Neuron (in vitro differentiated cells): ENCODE data around the gene ANAPC15.

ENCODE experiments used
- H2AFZ ChIP-seq: one replicate; pipeline ENCODE4 v1.6.1; 2013; ENCODE audit warnings: low read depth, mild to moderate bottlenecking, inconsistent platforms, low read length, moderate library complexity
- H3K27me3 ChIP-seq: one replicate; pipeline ENCODE4 v1.6.1; 2013; ENCODE audit warnings: low read length; ENCODE audit not compliant: insufficient read depth
- H3K36me3 ChIP-seq: one replicate; pipeline ENCODE4 v1.6.1; 2013; ENCODE audit warnings: low read length; ENCODE audit not compliant: insufficient read depth
- H3K4me1 ChIP-seq: one replicate; pipeline ENCODE4 v1.6.1; 2013; ENCODE audit warnings: low read length; ENCODE audit not compliant: insufficient read depth
- H3K4me3 ChIP-seq: 2 replicates; pipeline ENCODE4 v1.5.1; 2013; ENCODE audit warnings: mild to moderate bottlenecking, low read length, moderate library complexity
- H3K9me3 ChIP-seq: one replicate; pipeline ENCODE4 v1.6.1; 2013; ENCODE audit warnings: low read length

The ANAPC15 gene

DNA sequence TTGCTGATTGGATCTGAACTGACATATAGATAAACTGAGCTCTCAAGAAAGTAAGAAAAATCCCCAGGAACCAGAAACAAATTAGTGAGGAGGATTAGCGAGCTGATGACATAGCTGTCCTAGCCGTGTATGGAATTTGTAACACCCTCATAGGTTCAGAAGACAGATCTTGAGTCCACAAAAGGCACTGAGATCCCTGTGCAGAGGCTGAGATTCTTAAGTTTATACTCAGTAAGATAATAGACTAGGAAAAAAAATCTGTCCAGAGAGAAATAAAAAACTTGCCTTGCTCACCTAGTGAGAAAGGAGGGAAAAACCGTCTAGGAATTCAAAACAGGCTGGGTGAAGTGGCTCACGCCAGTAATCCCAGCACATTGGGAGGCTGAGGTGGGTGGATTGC lies 36.7 kb downstream of the ANAPC15 start:
- H3K27me3 ChIP-seq, result no peaks in the 10 kb centered on the region
- peaks cover 22% of the 10 kb centered on the region for H3K4me1 ChIP-seq
- no peak overlapping the region for H3K4me3 ChIP-seq
- H3K9me3 ChIP-seq, result no peaks in the 10 kb centered on the region
- H3K36me3 ChIP-seq, result no peaks in the 10 kb centered on the region
- H2AFZ ChIP-seq, result no peak overlapping the region

DNA sequence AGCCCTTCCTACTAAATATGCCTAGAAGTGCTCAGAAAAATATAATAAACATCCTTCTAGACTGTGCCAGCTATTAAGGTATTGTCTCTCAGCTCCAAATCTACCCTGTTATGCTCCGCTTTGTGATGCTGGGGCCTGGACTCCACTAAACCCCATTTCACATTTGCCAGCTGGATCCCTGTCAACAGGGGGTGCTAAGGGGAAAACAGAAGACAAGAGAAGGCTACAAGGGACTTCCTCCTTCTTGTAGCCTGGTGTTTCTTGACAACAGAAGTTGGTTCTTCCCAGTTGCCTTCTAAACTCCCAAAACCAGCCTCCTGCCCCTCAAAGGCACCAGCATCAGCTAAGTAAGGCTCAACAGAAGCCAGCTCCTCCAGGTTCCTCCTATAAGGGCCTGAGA lies 37.4 kb downstream of the ANAPC15 start:
- Histone ChIP-seq H3K4me1 (peaks cover 27% of the 10 kb centered on the region), H3K36me3 (no peaks in the 10 kb centered on the region), H3K27me3 (no peaks in the 10 kb centered on the region), H3K4me3 (no peak overlapping the region), H2AFZ (no peak overlapping the region), H3K9me3 (no peaks in the 10 kb centered on the region)

DNA sequence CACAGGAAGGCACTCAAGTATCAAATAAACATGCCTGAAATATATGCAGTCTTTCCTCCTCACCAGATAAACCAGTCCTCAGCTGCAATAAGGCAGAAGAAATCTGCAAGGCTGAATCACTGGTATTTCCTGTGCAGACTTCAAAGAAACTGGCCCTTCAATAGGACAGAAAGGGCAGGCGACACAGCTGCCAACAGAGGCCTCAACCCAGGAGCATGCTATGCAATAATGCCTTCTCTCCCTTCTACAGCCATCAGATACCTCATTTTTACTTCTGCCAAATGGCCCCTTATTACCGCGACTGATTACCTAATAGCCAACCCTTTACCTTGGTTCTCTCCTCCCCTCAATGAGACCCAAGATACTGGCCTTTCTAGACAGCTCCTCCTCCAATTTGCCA lies 40.1 kb downstream of the ANAPC15 start:
- Histone ChIP-seq H3K27me3 (no peaks in the 10 kb centered on the region), H3K9me3 (no peaks in the 10 kb centered on the region), H2AFZ (no peak overlapping the region), H3K4me1 (peaks cover 18% of the 10 kb centered on the region), H3K36me3 (peaks cover 12% of the 10 kb centered on the region), H3K4me3 (no peak overlapping the region)

DNA sequence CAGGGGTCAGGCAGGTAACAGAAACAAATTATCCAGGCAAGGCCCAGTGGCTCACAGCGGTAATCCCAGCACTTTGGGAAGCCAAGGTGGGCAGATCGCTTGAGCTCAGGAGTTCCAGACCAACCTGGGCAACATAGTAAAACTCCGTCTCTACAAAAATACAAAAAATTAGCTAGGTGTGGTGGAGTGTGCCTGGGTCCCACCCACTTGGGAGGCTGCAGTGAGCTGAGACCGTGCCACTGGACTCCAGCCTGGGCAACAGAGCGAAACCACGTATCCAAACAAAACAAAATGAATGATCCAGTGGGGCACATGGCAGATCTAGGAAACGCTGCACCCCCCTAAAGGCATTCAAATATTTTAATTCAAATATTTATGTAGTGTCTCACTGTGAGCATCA lies 42.0 kb downstream of the ANAPC15 start:
- Histone ChIP-seq H3K4me1 (peaks cover 18% of the 10 kb centered on the region), H3K36me3 (peaks cover 12% of the 10 kb centered on the region), H3K9me3 (no peaks in the 10 kb centered on the region), H3K27me3 (no peaks in the 10 kb centered on the region), H3K4me3 (no peak overlapping the region), H2AFZ (no peak overlapping the region)

GRCh38 chr11:72069787-72070251 lies 42.7 kb downstream of the ANAPC15 start:
- Histone ChIP-seq H3K4me1 (peaks cover 18% of the 10 kb centered on the region), H3K9me3 (no peaks in the 10 kb centered on the region), H3K4me3 (no peak overlapping the region), H3K27me3 (no peaks in the 10 kb centered on the region), H3K36me3 (peaks cover 12% of the 10 kb centered on the region), H2AFZ (no peak overlapping the region)

GRCh38 chr11:72069200-72069599 lies 43.3 kb downstream of the ANAPC15 start:
- no peak overlapping the region for H2AFZ ChIP-seq
- H3K36me3 ChIP-seq, result peaks cover 12% of the 10 kb centered on the region
- no peaks in the 10 kb centered on the region for H3K27me3 ChIP-seq
- H3K9me3 ChIP-seq, result no peaks in the 10 kb centered on the region
- no peak overlapping the region for H3K4me3 ChIP-seq
- H3K4me1 ChIP-seq, result peaks cover 18% of the 10 kb centered on the region

DNA sequence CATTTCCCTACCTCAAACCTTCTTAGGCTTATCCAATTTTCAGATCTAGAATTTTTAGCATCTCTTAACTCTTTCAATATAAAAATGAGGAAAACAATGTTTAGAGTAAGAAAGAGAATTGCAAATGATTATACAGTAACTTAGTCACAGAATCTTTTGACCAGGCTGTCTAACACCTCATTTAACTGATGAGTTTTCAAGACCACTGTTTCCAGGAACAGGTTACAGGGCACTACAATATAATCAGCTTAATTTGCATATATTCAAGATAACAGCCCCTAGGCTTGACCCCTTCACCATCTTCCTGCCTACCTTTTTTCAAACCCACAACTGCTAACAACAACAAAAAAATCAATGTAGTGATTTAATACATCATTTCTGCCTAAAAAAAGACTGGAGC lies 44.8 kb downstream of the ANAPC15 start:
- Histone ChIP-seq H3K4me1 (peaks cover 17% of the 10 kb centered on the region), H3K4me3 (no peak overlapping the region), H3K9me3 (no peaks in the 10 kb centered on the region), H2AFZ (no peak overlapping the region), H3K36me3 (peaks cover 12% of the 10 kb centered on the region), H3K27me3 (no peaks in the 10 kb centered on the region)

DNA sequence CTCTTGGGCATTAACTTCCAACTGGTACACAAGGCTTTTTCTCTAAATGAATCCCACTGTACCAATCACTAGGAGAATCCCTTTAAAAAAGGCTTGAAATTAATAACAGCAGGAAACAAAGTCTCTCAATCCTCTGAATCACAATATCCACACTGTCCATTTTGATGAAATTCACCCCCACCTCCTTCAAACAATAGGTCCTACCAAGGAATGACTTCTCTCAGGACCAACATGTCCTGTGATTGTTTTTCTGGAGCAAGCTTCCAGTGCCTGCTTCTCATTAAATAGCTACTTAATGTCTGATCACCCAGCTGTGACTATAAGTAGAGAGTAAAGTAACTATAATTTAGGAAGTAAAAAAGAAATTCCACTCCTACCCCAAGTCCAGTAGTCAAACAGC lies 45.2 kb downstream of the ANAPC15 start:
- Histone ChIP-seq H3K27me3 (no peaks in the 10 kb centered on the region), H3K4me3 (no peak overlapping the region), H3K36me3 (peaks cover 12% of the 10 kb centered on the region)

DNA sequence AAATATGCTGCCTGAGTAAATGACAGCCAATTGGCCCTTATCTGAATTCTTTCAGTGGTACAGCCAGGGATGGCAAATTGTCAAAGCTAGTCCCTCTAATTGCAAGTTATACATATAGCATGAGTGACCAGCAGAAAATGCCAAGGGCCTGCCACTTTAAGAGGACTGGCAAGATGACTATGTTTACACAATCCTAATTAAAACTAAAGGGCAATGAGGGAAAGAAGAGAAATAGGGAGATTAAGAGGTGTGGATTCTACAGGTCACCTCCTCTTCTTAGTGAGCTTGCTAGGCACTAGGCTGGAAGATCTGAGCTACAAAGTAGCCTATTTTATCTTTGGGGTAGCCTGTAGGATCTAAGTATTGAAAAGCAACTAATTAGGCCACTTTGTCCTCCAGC lies 45.6 kb downstream of the ANAPC15 start:
- peaks cover 15% of the 10 kb centered on the region for H3K36me3 ChIP-seq
- no peak overlapping the region for H2AFZ ChIP-seq
- H3K4me3 ChIP-seq, result no peak overlapping the region
- peaks cover 9% of the 10 kb centered on the region for H3K4me1 ChIP-seq
- H3K9me3 ChIP-seq, result no peaks in the 10 kb centered on the region
- no peaks in the 10 kb centered on the region for H3K27me3 ChIP-seq

More for the DNA sequence above, 45.2 kb downstream of the ANAPC15 start:
- Histone ChIP-seq H3K9me3 (no peaks in the 10 kb centered on the region), H2AFZ (no peak overlapping the region), H3K4me1 (peaks cover 13% of the 10 kb centered on the region)

DNA sequence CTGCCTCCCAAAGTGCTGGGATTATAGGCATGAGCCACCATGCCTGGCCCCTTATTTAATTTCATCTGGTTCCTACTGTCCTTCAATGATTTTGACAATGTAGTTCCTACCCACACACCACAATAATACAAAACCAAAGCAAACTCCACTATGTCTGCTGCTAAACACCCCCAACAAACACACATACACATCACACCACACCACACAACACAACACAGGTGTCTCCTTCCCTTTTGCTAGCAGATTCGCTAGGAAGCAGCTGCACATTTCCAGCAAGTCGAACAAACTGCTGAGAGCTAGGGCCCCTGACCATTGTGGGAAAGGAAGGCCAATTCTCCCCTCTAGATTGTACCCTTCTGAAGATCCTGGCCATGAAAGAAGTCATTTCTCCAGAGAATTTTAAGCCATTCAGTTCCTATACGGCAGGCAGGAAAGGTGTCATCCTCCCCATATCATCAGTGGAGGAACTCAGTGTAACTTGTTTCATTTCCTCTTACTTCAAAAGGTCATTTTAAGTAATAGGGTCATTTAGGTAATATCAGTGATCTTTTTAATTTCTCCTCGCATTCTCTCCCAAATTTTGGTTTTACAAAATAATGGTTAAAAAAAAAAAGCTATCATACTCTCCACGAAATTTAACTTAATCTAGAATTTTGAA lies 50.6 kb downstream of the ANAPC15 start:
- Histone ChIP-seq H3K4me3 (no peak overlapping the region), H3K27me3 (no peaks in the 10 kb centered on the region), H3K4me1 (no peaks in the 10 kb centered on the region), H3K36me3 (peaks cover 13% of the 10 kb centered on the region), H2AFZ (no peak overlapping the region), H3K9me3 (no peaks in the 10 kb centered on the region)
